Effector memory CD4-positive, alpha-beta T cell (primary cell): Measurements from ENCODE around the gene TENT4B.

Experiments used
- DNase-seq, 3 donors: peaks; one replicate each; pipeline ENCODE4 v3.0.0-alpha.2; 2020
- H3K27ac ChIP-seq: 2 replicates; pipeline ENCODE4 v1.7.0; 2013; ENCODE audit warnings: mild to moderate bottlenecking, low read length, moderate library complexity; ENCODE audit not compliant: insufficient read depth, poor library complexity, severe bottlenecking
- H3K27me3 ChIP-seq: replicated peaks from 2 replicates; pipeline ENCODE4 v1.7.0; 2013; ENCODE audit warnings: mild to moderate bottlenecking, low read length; ENCODE audit not compliant: insufficient read depth, control insufficient read depth, poor library complexity, severe bottlenecking
- H3K36me3 ChIP-seq: 2 replicates; pipeline ENCODE4 v1.7.0; 2013; ENCODE audit warnings: mild to moderate bottlenecking, low read length, moderate library complexity; ENCODE audit not compliant: control insufficient read depth, insufficient read depth
- H3K4me1 ChIP-seq: 2 replicates; pipeline ENCODE4 v1.7.0; 2013; ENCODE audit warnings: low read length, mild to moderate bottlenecking; ENCODE audit not compliant: control insufficient read depth, insufficient read depth, poor library complexity, severe bottlenecking
- H3K4me3 ChIP-seq: 2 replicates; pipeline ENCODE4 v1.7.0; 2013; ENCODE audit warnings: low read length, low read depth, mild to moderate bottlenecking; ENCODE audit not compliant: insufficient read depth, poor library complexity, severe bottlenecking
- H3K9me3 ChIP-seq: 2 replicates; pipeline ENCODE4 v1.7.0; 2013; ENCODE audit warnings: mild to moderate bottlenecking, low read length, moderate library complexity; ENCODE audit not compliant: control insufficient read depth

TENT4B gene

DNA sequence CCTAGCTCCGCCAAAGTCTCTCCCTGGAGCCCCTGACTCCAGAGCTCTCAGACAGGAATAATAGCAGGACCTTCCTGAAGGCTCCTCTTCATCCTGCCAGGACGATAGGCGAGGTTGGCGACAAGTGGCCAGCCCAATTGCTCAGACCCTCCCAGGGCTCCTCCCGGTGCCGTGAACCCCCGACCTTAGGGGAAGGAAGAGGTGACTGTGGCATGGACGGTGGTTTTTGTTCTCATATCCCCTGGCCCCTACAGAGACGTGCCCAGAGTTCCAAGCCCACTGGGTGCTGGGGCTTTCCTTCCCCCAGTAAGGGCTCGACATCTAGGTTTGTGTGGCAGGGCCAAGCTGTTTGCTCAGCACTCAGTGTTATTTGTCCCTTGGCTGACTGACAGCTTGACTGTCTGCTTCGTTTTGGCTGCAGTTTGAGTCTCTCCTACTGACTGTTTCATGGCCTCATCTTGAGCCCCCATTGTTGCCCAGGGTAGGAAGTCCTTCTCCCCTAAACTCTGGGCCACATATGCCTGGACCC is 108.7 kb downstream of the TENT4B start:
- no peaks in the 10 kb centered on the region for H3K27me3 ChIP-seq
- no peak for DNase-seq
- no peaks in the 10 kb centered on the region for H3K9me3 ChIP-seq
- no peaks in the 10 kb centered on the region for H3K36me3 ChIP-seq
- H3K4me1 ChIP-seq, result peaks cover 15% of the 10 kb centered on the region
- no peak overlapping the region for H3K4me3 ChIP-seq
- no peak overlapping the region for H3K27ac ChIP-seq

DNA sequence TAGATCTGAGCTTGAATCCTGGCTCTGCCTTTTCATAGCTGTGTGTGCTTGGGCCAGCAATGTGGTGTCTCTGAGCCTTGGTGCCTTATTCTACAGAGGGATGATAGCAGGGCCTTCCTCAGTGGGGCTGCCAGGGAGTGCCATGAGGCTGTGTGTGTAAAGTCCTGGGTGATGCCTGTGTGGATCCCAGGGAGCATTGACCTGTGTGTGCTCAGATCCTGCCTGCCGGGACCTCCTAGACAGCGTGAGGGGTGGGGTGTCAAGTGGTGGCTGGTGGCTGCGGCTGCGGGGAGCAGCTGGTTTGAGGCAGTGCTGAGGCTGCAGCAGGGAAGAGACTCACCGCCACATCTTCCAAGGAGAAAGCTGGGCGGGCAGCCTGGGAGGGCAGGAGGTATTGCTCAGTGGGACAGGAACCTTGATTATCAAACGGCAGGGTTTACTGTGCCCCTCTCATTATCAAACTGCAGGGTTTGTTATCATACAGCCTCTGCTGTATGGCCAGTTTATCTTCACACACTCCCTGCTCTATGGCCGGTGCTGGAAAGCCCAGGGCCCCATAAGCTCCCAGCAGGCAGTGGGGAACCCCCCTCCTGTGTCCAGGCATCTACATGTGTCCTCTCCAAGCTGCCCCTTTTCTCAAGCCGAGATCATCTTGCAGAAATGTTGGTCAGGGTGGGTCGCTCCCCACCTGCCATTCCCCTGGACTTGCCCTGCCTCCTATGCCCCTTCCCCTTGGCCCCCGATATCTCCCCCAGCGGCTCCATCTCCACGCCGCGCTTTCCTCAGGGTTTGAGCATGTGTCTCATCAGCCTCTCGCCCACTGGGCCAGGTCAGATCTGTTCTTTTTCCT is 110.2 kb downstream of the TENT4B start:
- H3K27ac ChIP-seq, result no peak overlapping the region
- H3K4me3 ChIP-seq, result no peak overlapping the region
- no peaks in the 10 kb centered on the region for H3K36me3 ChIP-seq
- no peak for DNase-seq
- peaks cover 23% of the 10 kb centered on the region for H3K4me1 ChIP-seq
- no peaks in the 10 kb centered on the region for H3K9me3 ChIP-seq
- no peaks in the 10 kb centered on the region for H3K27me3 ChIP-seq

DNA sequence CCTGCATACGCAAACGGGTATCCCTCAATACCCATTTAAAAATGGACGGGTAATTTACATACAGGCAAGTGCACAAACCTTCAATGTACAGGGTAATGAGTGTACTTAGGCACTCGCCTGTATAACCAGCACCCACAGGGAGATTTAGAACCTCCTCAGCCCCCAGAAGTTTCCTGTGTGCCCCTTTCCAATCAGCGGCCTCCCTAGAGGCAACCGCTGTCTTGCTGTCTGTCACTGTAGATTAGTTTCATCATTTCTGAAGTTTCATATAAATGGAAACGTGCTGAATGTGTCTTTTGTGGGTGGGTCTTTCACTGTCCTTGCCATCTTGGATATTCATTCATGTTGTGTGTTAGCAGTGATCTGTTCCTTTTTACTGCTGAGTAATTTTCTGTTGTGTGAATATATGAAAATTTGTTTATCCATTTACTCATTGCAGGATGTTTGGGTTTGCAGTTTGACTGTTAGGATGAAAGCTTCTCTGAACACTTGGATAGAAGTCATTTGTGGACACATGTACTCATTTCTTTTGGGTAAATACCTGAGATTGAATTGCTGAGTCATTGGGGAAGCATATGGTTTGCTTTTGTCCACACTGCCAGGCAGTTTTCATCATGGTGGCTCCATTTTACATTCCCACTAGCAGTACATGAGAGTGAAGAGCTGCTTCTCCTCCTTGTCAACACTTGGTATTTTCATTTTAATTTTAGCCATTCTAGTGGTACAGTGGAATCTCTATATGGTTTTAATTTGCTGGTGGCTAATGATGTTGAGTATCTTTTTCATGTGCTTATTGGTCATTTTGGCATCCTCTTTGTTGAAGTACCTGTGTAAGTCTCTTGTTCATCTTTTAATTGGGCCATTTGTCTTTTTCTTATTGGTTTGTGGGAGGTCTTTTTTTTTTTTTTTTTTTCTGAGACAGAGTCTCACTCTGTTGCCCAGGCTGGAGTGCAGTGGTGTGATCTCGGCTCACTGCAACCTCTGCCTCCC is 111.1 kb downstream of the TENT4B start:
- no peaks in the 10 kb centered on the region for H3K27me3 ChIP-seq
- peaks cover 29% of the 10 kb centered on the region for H3K4me1 ChIP-seq
- H3K27ac ChIP-seq, result no peak overlapping the region
- H3K4me3 ChIP-seq, result no peak overlapping the region
- no peak for DNase-seq
- no peaks in the 10 kb centered on the region for H3K9me3 ChIP-seq
- H3K36me3 ChIP-seq, result no peaks in the 10 kb centered on the region

DNA sequence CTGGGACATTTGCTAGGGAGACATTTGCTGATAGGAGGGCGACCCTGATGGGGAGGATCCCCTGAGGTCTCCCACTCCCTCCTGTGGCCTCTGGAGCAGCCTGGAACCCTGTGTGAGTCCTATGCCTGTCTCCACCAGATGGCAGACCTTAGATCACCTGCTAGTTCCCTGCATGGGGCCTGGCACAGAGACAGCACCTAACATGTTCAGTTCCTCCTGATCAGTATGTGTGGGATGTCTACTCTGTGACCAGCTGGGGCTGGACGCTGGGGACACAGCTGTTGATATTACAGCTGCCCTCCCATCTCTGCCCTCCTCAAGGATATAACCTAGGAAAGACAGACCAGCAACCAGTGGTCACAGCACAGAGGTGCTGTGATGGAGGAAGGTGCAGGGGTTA is 112.2 kb downstream of the TENT4B start:
- peaks cover 38% of the 10 kb centered on the region for H3K4me1 ChIP-seq
- peak overlapping the region; percentile 83 for H3K27ac ChIP-seq
- H3K4me3 ChIP-seq, result peak overlapping the region; percentile 0
- H3K27me3 ChIP-seq, result no peaks in the 10 kb centered on the region
- H3K9me3 ChIP-seq, result no peaks in the 10 kb centered on the region
- no peaks in the 10 kb centered on the region for H3K36me3 ChIP-seq
- DNase-seq, result peak in 1 of 3 donors; percentile 22

DNA sequence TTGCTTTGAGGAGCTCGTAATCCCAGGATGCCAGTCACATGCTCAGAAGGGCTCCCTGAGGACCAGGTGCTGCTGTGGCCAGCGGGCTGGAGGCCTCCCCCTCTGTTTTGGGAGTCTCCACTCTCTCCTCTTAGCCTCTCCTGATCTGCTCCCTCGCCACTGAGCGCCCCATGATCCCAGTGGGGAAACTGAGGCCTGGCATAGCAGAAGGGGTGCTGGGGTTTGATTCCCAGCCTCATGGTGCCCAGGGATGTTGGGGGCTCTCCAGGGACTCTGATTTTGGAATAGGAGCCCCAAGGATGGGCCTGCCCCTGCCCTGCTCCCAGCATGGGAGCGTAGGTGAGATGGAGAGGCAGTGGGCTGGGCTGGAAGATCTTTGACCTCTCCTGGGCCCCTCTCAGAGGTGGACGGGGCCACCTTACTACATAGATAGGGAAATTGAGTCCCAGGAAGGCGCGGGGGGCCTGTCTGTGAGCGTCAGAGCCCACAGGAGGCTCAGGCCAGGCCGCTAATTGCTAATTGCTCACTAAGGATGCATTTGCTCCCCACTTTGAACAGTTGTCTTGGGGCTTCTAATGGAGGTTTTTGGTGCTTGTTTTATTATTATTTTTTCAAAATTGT is 112.7 kb downstream of the TENT4B start:
- H3K27ac ChIP-seq, result peak overlapping the region; percentile 83
- H3K4me3 ChIP-seq, result peak overlapping the region; percentile 83
- H3K27me3 ChIP-seq, result no peaks in the 10 kb centered on the region
- H3K9me3 ChIP-seq, result no peaks in the 10 kb centered on the region
- no peak for DNase-seq
- H3K4me1 ChIP-seq, result peaks cover 43% of the 10 kb centered on the region
- no peaks in the 10 kb centered on the region for H3K36me3 ChIP-seq

DNA sequence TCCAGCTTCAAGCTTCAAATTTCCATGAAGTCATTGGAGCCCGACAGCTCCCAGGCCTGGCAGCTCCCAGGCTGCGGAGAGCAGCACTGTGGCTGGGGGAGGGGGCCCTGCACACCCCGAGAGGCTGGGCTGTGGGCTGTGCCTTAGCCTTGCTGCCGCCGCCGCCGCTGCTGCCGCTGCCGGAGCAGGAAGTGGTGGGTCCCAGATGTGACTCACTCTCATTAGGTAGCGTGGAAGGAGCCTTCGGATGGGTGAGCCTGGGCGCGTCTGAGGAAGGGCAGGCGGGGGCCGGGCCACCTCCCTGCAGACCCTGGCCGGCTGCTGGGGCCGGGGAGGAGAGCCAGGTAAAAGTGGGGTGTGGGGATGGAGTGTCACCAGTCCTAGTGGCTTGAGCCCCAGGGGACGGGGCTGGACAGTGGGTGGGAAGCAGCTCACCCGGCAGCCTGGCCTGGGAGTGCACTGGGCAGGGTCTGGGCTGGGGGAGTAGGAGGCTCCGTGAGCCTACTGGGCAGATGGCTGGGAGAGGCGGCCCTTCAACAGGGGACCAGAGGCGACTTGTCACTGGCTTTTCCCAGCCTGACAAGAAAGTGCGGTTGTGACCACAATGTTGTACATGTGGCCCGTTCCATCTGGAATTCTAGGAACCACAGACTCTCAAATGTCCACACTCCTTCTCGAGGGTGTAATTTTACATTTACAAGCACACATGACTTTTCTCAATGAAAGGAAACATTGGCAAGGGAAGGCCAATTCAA is 113.4 kb downstream of the TENT4B start, which contains the start of gene ADCY7:
TSS of gene ADCY7 (plus strand) at position 215 of the 755 bp plus-strand sequence. CDS start 21,629 bp downstream, outside the sequence.
- H3K4me3 ChIP-seq, result peak within 1 kb of the TSS; percentile 83
- no peaks in the 10 kb centered on the region for H3K9me3 ChIP-seq
- no peaks in the 10 kb centered on the region for H3K36me3 ChIP-seq
- no peaks in the 10 kb centered on the region for H3K27me3 ChIP-seq
- peak; percentile 71 to 80 (median 75) for DNase-seq
- H3K4me1 ChIP-seq, result peaks cover 50% of the 10 kb centered on the region
- H3K27ac ChIP-seq, result peak within 1 kb of the TSS; percentile 83

DNA sequence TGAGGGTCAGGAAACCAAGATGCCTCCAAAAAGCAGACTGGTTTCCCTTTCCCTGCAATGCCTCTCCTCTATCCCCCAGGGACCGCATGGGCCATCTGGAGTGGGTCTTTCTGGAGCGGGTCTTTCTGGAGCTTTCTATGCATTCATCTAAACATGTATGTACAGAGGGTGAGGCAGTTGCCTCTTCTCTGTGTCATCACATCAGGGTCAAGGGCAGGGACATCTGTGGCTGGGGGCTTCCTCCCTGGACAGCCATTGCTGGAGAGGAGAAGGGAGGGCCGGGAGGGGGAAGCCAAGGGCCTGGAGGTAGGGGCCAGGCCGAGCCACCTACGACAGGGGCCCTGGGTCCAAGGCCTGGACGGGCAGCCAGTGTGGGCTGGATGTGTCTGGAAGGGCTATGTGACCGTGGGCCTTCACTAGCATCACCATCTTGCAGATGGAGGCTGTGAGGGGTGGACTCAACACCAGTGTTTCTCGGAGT is 114.1 kb downstream of the TENT4B start:
- no peak for DNase-seq
- Histone ChIP-seq H3K36me3 (peaks cover 7% of the 10 kb centered on the region), H3K27me3 (no peaks in the 10 kb centered on the region), H3K9me3 (no peaks in the 10 kb centered on the region), H3K27ac (peak overlapping the region; percentile 83), H3K4me3 (peak overlapping the region; percentile 83), H3K4me1 (peaks cover 57% of the 10 kb centered on the region)

DNA sequence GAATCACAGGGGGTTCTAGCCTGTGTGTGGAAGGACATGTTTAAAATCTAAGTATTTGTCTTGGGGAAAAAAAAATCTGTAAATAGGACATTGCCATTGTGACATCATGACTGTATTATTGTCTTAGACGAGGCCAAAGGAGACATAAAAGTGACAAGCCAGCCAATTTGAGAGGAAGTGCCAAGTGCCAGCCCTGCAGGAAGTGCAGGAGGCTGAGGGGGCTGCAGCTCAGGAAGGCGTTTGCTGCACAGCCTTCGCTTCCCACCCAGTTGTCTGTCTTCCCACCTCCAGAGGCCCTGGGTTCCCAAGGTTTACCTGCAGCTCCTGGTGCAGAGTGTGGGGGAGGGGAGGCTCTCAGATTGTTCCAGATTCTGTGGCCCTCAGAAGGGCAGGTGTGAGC is 114.5 kb downstream of the TENT4B start:
- Histone ChIP-seq H3K27me3 (no peaks in the 10 kb centered on the region), H3K27ac (peak overlapping the region; percentile 83), H3K4me3 (peak overlapping the region; percentile 83), H3K36me3 (peaks cover 7% of the 10 kb centered on the region), H3K9me3 (no peaks in the 10 kb centered on the region), H3K4me1 (peaks cover 62% of the 10 kb centered on the region)
- peak in 1 of 3 donors; percentile 31 for DNase-seq

DNA sequence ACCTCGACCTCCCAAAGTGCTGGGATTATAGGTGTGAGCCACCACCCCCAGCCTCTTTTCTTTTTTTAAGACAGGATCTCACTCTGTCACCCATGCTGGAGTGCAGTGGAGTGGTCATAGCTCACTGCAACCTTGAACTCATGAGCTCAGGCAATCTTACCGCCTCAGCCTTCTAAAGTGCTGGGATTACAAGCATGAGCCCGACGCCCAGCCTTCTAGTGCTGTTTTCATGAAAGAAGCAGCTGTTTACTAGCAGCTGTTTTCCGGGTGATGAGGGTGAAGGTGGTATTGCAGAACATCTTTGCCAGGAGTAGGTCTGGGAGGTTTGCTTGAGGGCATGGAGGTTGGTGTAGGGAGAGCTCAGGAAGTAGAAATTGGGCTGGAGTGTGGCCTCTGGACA is 115.2 kb downstream of the TENT4B start:
- Histone ChIP-seq H3K27ac (peak overlapping the region; percentile 83), H3K27me3 (no peaks in the 10 kb centered on the region), H3K36me3 (peaks cover 7% of the 10 kb centered on the region), H3K9me3 (no peaks in the 10 kb centered on the region), H3K4me1 (peaks cover 69% of the 10 kb centered on the region), H3K4me3 (peak overlapping the region; percentile 83)
- no peak for DNase-seq
